CD8-positive, alpha-beta memory T cell (primary cell): Measurements from ENCODE around the gene C20orf144. TPM values are rescaled to one million over a fixed set of nuclear protein-coding genes. Genes with fewer than 3 reads are reported as not detected.

Experiments
- CTCF ChIA-PET: fragments of 350-600 bp; sonication (Branson Sonifier 250); formaldehyde crosslinking; loops from one replicate; lab custom pipeline; 2021; ENCODE audit warnings: antibody characterized with exemption; lab: Charles Lee
- POLR2A ChIA-PET: fragments of 350-600 bp; sonication (Branson Sonifier 250); formaldehyde crosslinking; loops from one replicate; lab custom pipeline; 2021; ENCODE audit warnings: antibody characterized with exemption; lab: Charles Lee
- DNase-seq, 5 donors: peaks; one replicate each; pipeline versions ENCODE4 v3.0.0 to v3.0.0-alpha.2; 2020 to 2022; ENCODE audit warnings: mixed read lengths in 1 of 5
- H3K27ac ChIP-seq: one replicate; pipeline ENCODE4 v1.7.0; 2013; ENCODE audit warnings: low read depth, mild to moderate bottlenecking, low read length, moderate library complexity
- H3K27me3 ChIP-seq: 2 replicates; pipeline ENCODE4 v1.7.0; 2013; ENCODE audit warnings: low read length, mild to moderate bottlenecking; ENCODE audit not compliant: insufficient read depth, poor library complexity, severe bottlenecking
- H3K36me3 ChIP-seq: 2 replicates; pipeline ENCODE4 v1.7.0; 2013; ENCODE audit warnings: mild to moderate bottlenecking, low read length, moderate library complexity; ENCODE audit not compliant: insufficient read depth
- H3K4me1 ChIP-seq: 2 replicates; pipeline ENCODE4 v1.7.0; 2013; ENCODE audit warnings: mild to moderate bottlenecking, low read length, moderate library complexity; ENCODE audit not compliant: insufficient read depth
- H3K4me3 ChIP-seq: 2 replicates; pipeline ENCODE4 v1.7.0; 2013; ENCODE audit warnings: mild to moderate bottlenecking, low read length
- H3K9me3 ChIP-seq: 2 replicates; pipeline ENCODE4 v1.7.0; 2013; ENCODE audit warnings: mild to moderate bottlenecking, low read length
- H3K27ac Mint-ChIP-seq, 8 donors: one replicate each; pipeline ENCODE4 v1.8.0; 2020 to 2021; ENCODE audit warnings: mixed read lengths in 8 of 8, mild to moderate bottlenecking in 6 of 8, inconsistent platforms in 3 of 8, moderate library complexity in 3 of 8
- H3K27me3 Mint-ChIP-seq, 2 donors: one replicate each; pipeline ENCODE4 v1.8.0; 2020 to 2021; ENCODE audit warnings: mixed read lengths in 2 of 2, mild to moderate bottlenecking in 1 of 2, moderate library complexity in 1 of 2
- H3K36me3 Mint-ChIP-seq, 3 donors: one replicate each; pipeline ENCODE4 v1.8.0; 2020 to 2021; ENCODE audit warnings: mixed read lengths in 3 of 3, inconsistent platforms in 1 of 3, mild to moderate bottlenecking in 1 of 3
- H3K4me1 Mint-ChIP-seq, 3 donors: one replicate each; pipeline ENCODE4 v1.8.0; 2020 to 2021; ENCODE audit warnings: mixed read lengths in 3 of 3, inconsistent platforms in 1 of 3, mild to moderate bottlenecking in 1 of 3
- H3K4me3 Mint-ChIP-seq, 7 donors: one replicate each; pipeline ENCODE4 v1.8.0; 2020 to 2021; ENCODE audit warnings: mixed read lengths in 7 of 7, mild to moderate bottlenecking in 6 of 7, moderate library complexity in 4 of 7, inconsistent platforms in 2 of 7
- H3K9me3 Mint-ChIP-seq, 5 donors: one replicate each; pipeline ENCODE4 v1.8.0; 2020 to 2022; ENCODE audit warnings: mixed read lengths in 5 of 5, mild to moderate bottlenecking in 3 of 5, moderate library complexity in 2 of 5, inconsistent platforms in 1 of 5
- polyA plus RNA-seq: library from polyadenylated mRNA; unstranded; fragments of 300-500 nt; fragmentation: Illumina TruSeq; gene quantifications from one replicate; pipeline ENCODE4 v1.2.3, GENCODE V29; 2021
- total RNA-seq, 2 experiments: library from RNA; stranded (reverse); gene quantifications; one replicate each; pipeline ENCODE4 v1.2.3, GENCODE V29; 2021

Gene C20orf144
- total and polyA plus RNA-seq, 3 experiments from 2014 or later = 0.16 to 0.24 TPM; not detected in 1

GRCh38 chr20:33672426-33673113, 10.4 kb downstream of the C20orf144 start:
- Mint-ChIP-seq H3K27me3 (no peaks in the 10 kb centered on the region), H3K27ac (peak overlapping the region in 7 of 8 donors; percentile 52 to 96 (median 68))

GRCh38 chr20:33673114-33673409, 10.9 kb downstream of the C20orf144 start:
- no peaks in the 10 kb centered on the region for H3K9me3 ChIP-seq
- no peaks in the 10 kb centered on the region for H3K36me3 ChIP-seq
- peak overlapping the region; percentile 78 for H3K27ac ChIP-seq
- peaks cover 33% of the 10 kb centered on the region for H3K4me1 ChIP-seq
- CTCF ChIA-PET = no interaction called here
- H3K27me3 ChIP-seq = no peaks in the 10 kb centered on the region
- POLR2A ChIA-PET = no interaction called here
- H3K27ac Mint-ChIP-seq = peak overlapping the region in 7 of 8 donors; percentile 37 to 96 (median 79)
- peaks cover 21 to 39% (median 33%) of the 10 kb centered on the region in 3 donors for H3K4me1 Mint-ChIP-seq
- H3K27me3 Mint-ChIP-seq = no peaks in the 10 kb centered on the region
- DNase-seq = no peak
- peak overlapping the region; percentile 40 for H3K4me3 ChIP-seq
- H3K36me3 Mint-ChIP-seq = peaks cover 0 to 2% (median 0%) of the 10 kb centered on the region in 3 donors
- peak overlapping the region; percentile 68 to 91 (median 89) for H3K4me3 Mint-ChIP-seq
- H3K9me3 Mint-ChIP-seq = no peaks in the 10 kb centered on the region

More at GRCh38 chr20:33672426-33673113, 10.4 kb downstream of the C20orf144 start:
- Histone ChIP-seq H3K4me1 (peaks cover 30% of the 10 kb centered on the region), H3K4me3 (no peak overlapping the region), H3K36me3 (no peaks in the 10 kb centered on the region), H3K27me3 (no peaks in the 10 kb centered on the region), H3K9me3 (no peaks in the 10 kb centered on the region), H3K27ac (peak overlapping the region; percentile 78)
- H3K36me3 Mint-ChIP-seq = peaks cover 0 to 2% (median 0%) of the 10 kb centered on the region in 3 donors
- DNase-seq = no peak
- H3K9me3 Mint-ChIP-seq = no peaks in the 10 kb centered on the region
- peaks cover 21 to 38% (median 32%) of the 10 kb centered on the region in 3 donors for H3K4me1 Mint-ChIP-seq
- ChIA-PET POLR2A (no interaction called here), CTCF (interaction anchor here (7.2 kb wide), 1 partner anchor 9 kb away, joined by 103 read pairs; no protein-coding TSS in a partner anchor)
- peak overlapping the region; percentile 68 to 91 (median 89) for H3K4me3 Mint-ChIP-seq

GRCh38 chr20:33673410-33674293, 11.5 kb downstream of the C20orf144 start:
- Histone ChIP-seq H3K36me3 (no peaks in the 10 kb centered on the region), H3K27me3 (no peaks in the 10 kb centered on the region), H3K4me1 (peaks cover 33% of the 10 kb centered on the region), H3K9me3 (no peaks in the 10 kb centered on the region), H3K27ac (peak overlapping the region; percentile 78), H3K4me3 (peak overlapping the region; percentile 40)
- DNase-seq = no peak
- peak overlapping the region; percentile 68 to 93 (median 89) for H3K4me3 Mint-ChIP-seq
- no peaks in the 10 kb centered on the region for H3K27me3 Mint-ChIP-seq
- ChIA-PET POLR2A (no interaction called here), CTCF (no interaction called here)
- H3K27ac Mint-ChIP-seq = peak overlapping the region; percentile 37 to 96 (median 85)
- no peaks in the 10 kb centered on the region for H3K9me3 Mint-ChIP-seq
- peaks cover 22 to 39% (median 34%) of the 10 kb centered on the region in 3 donors for H3K4me1 Mint-ChIP-seq
- H3K36me3 Mint-ChIP-seq = peaks cover 0 to 2% (median 0%) of the 10 kb centered on the region in 3 donors

- POLR2A ChIA-PET = no interaction called here
- H3K27ac Mint-ChIP-seq = peak within 1 kb of the TSS; percentile 48 to 96 (median 86)
- CTCF ChIA-PET = interaction anchor here (0.9 to 2.0 kb wide), 2 partner anchors 8 to 10 kb away, joined by 3 to 10 read pairs; partner anchors contain the start of gene ACTL10
- H3K4me3 Mint-ChIP-seq = peak within 1 kb of the TSS; percentile 76 to 93 (median 89)
- no peaks in the 10 kb centered on the region for H3K36me3 ChIP-seq
- H3K27ac ChIP-seq = peak within 1 kb of the TSS; percentile 78
- H3K36me3 Mint-ChIP-seq = peaks cover 0 to 2% (median 0%) of the 10 kb centered on the region in 3 donors
- no peaks in the 10 kb centered on the region for H3K9me3 Mint-ChIP-seq
- peak; percentile 44 to 68 (median 55) for DNase-seq
- H3K27me3 ChIP-seq = no peaks in the 10 kb centered on the region
- no peaks in the 10 kb centered on the region for H3K9me3 ChIP-seq
- H3K4me1 Mint-ChIP-seq = peaks cover 29 to 43% (median 43%) of the 10 kb centered on the region in 3 donors
- H3K4me1 ChIP-seq = peaks cover 42% of the 10 kb centered on the region
- H3K27me3 Mint-ChIP-seq = no peaks in the 10 kb centered on the region
- H3K4me3 ChIP-seq = peak within 1 kb of the TSS; percentile 52
Observed at GRCh38 chr20:33674294-33675135, 12.4 kb downstream of the C20orf144 start, which contains the start of gene NECAB3. Gene NECAB3 (minus strand): TSS chr20:33674428. CDS start chr20:33674352, 76 bp downstream.

GRCh38 chr20:33675136-33675959, 13.2 kb downstream of the C20orf144 start:
- no peak for DNase-seq
- peak overlapping the region; percentile 1 to 91 (median 56) for H3K27ac Mint-ChIP-seq
- CTCF ChIA-PET = interaction anchor here (0.9 to 2.0 kb wide), 3 partner anchors 9 to 10 kb away, joined by 3 to 10 read pairs (median 5); partner anchors contain the start of gene ACTL10
- H3K36me3 Mint-ChIP-seq = peaks cover 0 to 2% (median 0%) of the 10 kb centered on the region in 3 donors
- H3K27me3 Mint-ChIP-seq = no peaks in the 10 kb centered on the region
- peak overlapping the region; percentile 64 to 90 (median 80) for H3K4me3 Mint-ChIP-seq
- H3K27ac ChIP-seq = no peak overlapping the region
- no peaks in the 10 kb centered on the region for H3K9me3 ChIP-seq
- H3K4me3 ChIP-seq = peak overlapping the region; percentile 52
- H3K36me3 ChIP-seq = no peaks in the 10 kb centered on the region
- H3K4me1 ChIP-seq = peaks cover 50% of the 10 kb centered on the region
- H3K9me3 Mint-ChIP-seq = no peaks in the 10 kb centered on the region
- H3K4me1 Mint-ChIP-seq = peaks cover 34 to 52% (median 49%) of the 10 kb centered on the region in 3 donors
- no peaks in the 10 kb centered on the region for H3K27me3 ChIP-seq
- POLR2A ChIA-PET = no interaction called here

GRCh38 chr20:33676121-33676520, 14.0 kb downstream of the C20orf144 start:
- peaks cover 0 to 2% (median 0%) of the 10 kb centered on the region in 3 donors for H3K36me3 Mint-ChIP-seq
- peaks cover 36 to 57% (median 56%) of the 10 kb centered on the region in 3 donors for H3K4me1 Mint-ChIP-seq
- Histone ChIP-seq H3K9me3 (no peaks in the 10 kb centered on the region), H3K36me3 (no peaks in the 10 kb centered on the region), H3K27me3 (no peaks in the 10 kb centered on the region), H3K4me3 (no peak overlapping the region), H3K4me1 (peaks cover 52% of the 10 kb centered on the region), H3K27ac (no peak overlapping the region)
- H3K4me3 Mint-ChIP-seq = peak overlapping the region in 4 of 7 donors; percentile 3 to 77 (median 31)
- no peaks in the 10 kb centered on the region for H3K9me3 Mint-ChIP-seq
- ChIA-PET POLR2A (no interaction called here), CTCF (interaction anchor here (1.1 to 2.0 kb wide), 2 partner anchors 9 to 10 kb away, joined by 5 to 10 read pairs; partner anchors contain the start of gene ACTL10)
- peak overlapping the region in 1 of 8 donors; percentile 2 for H3K27ac Mint-ChIP-seq
- H3K27me3 Mint-ChIP-seq = no peaks in the 10 kb centered on the region
- DNase-seq = no peak
